GM10248 (cell line): ENCODE measurements around the gene HMG20A.

Experiments used
- CTCF ChIA-PET: fragments of 300-600 bp; sonication (Branson Sonifier 250); formaldehyde crosslinking; extraction: SDS; loops from one replicate; lab custom pipeline; 2021; ENCODE audit warnings: antibody characterized with exemption; lab: Yijun Ruan, JAX
- POLR2A ChIA-PET: fragments of 350-650 bp; sonication (Branson Sonifier 250); formaldehyde crosslinking; extraction: SDS; loops from one replicate; lab custom pipeline; 2020; ENCODE audit warnings: antibody characterized with exemption; lab: Yijun Ruan, JAX
- DNase-seq: peaks from one replicate; pipeline ENCODE4 v3.0.0; 2012; ENCODE audit errors: extremely low spot score
- CTCF ChIP-seq: IDR thresholded peaks from 2 replicates; pipeline ENCODE4 v1.5.1; 2012; ENCODE audit warnings: mild to moderate bottlenecking, low read depth; ENCODE audit errors: extremely low read depth, missing control alignments, control extremely low read depth

The HMG20A gene

DNA sequence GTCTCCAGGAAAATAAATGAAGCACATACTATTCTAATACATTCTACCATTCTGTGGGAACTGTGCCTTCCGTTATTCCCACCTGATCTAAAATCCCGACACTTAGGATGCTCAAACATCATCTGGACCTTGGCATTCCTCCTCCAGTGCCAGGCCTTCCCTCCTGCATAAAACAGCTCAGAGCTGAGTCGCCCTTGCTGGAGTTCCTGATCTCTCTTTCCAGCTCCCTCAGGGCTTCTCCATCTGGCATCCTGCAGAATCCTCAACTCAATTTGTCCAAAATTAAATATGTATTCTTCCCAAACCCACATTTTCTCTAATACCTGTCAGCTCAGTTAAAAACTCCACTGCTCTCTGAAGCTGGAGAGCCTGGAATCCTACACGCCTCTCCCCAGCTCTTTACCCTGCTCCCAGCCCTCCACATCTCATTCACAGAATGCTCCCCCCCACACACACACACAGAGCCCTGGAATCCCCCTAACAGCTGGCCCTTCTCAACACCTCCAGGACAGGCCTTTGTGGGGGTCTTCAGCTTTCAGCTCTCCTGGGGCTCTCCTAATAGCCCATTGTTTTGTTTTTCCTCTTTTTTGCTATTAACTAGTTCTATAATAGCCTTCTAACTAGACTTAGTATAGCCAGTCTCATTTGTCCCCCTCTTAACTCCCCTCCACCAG lies 78.5 kb downstream of the HMG20A start:
- POLR2A ChIA-PET = no interaction called here
- no peak for TF ChIP-seq CTCF
- no peak for DNase-seq
- CTCF ChIA-PET = interaction anchor here (1.2 to 10.2 kb wide), 8 partner anchors 9 to 380 kb away, joined by 3 to 176 read pairs (median 26); no protein-coding TSS in a partner anchor

- no peak for DNase-seq
- ChIA-PET CTCF (interaction anchor here (1.0 to 2.6 kb wide), 3 partner anchors 9 to 320 kb away, joined by 3 to 11 read pairs (median 6); no protein-coding TSS in a partner anchor), POLR2A (no interaction called here)
- TF ChIP-seq CTCF = no peak
Measured at GRCh38 chr15:77500989-77501388, 80.3 kb downstream of the HMG20A start.

DNA sequence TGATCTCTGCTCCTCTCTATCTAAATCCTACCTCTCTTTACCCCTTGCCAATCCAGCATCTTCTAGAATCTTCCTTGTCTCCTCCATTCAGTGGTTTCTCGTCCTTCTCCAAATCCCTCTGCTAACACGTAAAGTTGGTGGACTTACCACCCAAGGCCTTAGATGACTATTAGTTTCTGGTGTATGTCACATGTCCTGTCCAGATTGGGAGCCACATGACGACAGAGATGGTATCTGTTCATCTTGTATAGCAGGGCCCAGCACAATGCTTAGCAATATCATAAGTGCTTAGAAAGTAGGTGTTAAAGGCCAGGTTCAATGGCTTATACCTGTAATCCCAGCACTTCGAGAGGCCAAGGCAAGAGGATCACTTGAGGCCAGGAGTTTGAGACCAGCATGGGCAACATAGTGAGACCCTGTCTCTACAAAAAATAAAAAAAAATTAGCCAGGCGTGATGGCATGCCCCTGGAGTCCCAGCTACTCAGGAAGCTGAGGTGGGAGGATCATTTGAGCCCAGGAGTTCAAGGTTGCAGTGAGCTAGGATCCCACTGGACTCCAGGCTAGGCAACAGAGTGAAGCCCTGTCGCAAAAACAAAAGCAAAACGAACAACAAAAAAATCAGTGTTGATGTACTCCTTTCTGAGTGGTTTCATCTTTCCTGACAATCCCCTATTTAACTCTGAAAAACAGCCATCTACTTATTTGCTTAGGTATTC lies 81.8 kb downstream of the HMG20A start:
- CTCF ChIA-PET = interaction anchor here (0.8 to 2.7 kb wide), 7 partner anchors 15 to 384 kb away, joined by 3 to 23 read pairs (median 3); no protein-coding TSS in a partner anchor
- no peak for TF ChIP-seq CTCF
- DNase-seq = no peak
- POLR2A ChIA-PET = no interaction called here

- ChIA-PET POLR2A (no interaction called here), CTCF (interaction anchor here (0.8 to 2.7 kb wide), 5 partner anchors 9 to 384 kb away, joined by 3 to 23 read pairs (median 4); no protein-coding TSS in a partner anchor)
- DNase-seq = no peak
- no peak for TF ChIP-seq CTCF
Measured at GRCh38 chr15:77503240-77503639, 82.6 kb downstream of the HMG20A start.

GRCh38 chr15:77503764-77504163 lies 83.1 kb downstream of the HMG20A start:
- CTCF ChIA-PET = interaction anchor here (1.0 to 2.7 kb wide), 5 partner anchors 10 to 317 kb away, joined by 3 to 23 read pairs (median 4); no protein-coding TSS in a partner anchor
- POLR2A ChIA-PET = no interaction called here
- TF ChIP-seq CTCF = no peak
- no peak for DNase-seq

- no peak for TF ChIP-seq CTCF
- no peak for DNase-seq
- CTCF ChIA-PET = interaction anchor here (1.0 to 2.7 kb wide), 5 partner anchors 8 to 317 kb away, joined by 3 to 23 read pairs (median 7); no protein-coding TSS in a partner anchor
Measured at GRCh38 chr15:77504306-77504705, 83.6 kb downstream of the HMG20A start.

More at GRCh38 chr15:77504306-77504705, 83.6 kb downstream of the HMG20A start:
- POLR2A ChIA-PET = no interaction called here
